ENCODE results near the gene CDV3. TPM values are rescaled to one million over a fixed set of nuclear protein-coding genes. Genes with fewer than 3 reads are reported as not detected.

Gene CDV3
- total RNA-seq, 4 donors from 2014 or later, result 45.3 to 146 (median 79.1) TPM

- Histone ChIP-seq H3K36me3 (no peaks in the 10 kb centered on the region), H3K4me1 (no peaks in the 10 kb centered on the region), H3K27ac (no peak overlapping the region), H3K4me3 (no peak overlapping the region), H3K9me3 (no peaks in the 10 kb centered on the region), H3K27me3 (no peaks in the 10 kb centered on the region)
- intact Hi-C loops (cut with DNase I; ENCODE audit: low total_unique reads), result no loop called here
- DNase-seq, result no peak
- no peak for TF ChIP-seq POLR2A (IDR thresholded peaks at IDR 0.05)
- TF ChIP-seq, protein P1, sequence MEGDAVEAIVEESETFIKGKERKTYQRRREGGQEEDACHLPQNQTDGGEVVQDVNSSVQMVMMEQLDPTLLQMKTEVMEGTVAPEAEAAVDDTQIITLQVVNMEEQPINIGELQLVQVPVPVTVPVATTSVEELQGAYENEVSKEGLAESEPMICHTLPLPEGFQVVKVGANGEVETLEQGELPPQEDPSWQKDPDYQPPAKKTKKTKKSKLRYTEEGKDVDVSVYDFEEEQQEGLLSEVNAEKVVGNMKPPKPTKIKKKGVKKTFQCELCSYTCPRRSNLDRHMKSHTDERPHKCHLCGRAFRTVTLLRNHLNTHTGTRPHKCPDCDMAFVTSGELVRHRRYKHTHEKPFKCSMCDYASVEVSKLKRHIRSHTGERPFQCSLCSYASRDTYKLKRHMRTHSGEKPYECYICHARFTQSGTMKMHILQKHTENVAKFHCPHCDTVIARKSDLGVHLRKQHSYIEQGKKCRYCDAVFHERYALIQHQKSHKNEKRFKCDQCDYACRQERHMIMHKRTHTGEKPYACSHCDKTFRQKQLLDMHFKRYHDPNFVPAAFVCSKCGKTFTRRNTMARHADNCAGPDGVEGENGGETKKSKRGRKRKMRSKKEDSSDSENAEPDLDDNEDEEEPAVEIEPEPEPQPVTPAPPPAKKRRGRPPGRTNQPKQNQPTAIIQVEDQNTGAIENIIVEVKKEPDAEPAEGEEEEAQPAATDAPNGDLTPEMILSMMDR (IDR thresholded peaks at IDR 0.05), result no peak
Observed at GRCh38 chr3:133599280-133599679, 25.8 kb downstream of the CDV3 start.

DNA sequence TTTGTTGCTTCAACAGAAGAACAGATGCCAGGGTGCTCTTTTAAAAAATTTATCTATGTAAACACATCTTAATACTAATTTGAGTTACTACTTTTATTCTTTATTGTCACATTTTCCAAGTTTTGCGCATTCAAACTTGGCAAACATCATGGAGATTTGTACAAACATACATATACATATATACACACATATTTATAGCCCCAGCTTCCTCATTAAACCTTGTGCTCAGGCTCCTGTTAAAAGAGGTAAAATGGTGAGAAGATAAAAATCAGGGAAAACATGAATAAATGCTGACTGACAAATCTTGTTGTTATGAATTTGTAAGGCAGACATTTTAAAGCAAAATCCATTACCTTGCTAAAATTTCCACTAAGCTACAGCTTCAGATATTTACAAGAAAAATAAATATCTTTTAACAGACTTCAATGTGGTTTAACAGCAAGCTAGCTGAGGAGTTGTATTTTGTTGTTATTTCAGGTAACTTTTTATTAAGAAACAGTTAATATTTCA is 27.1 kb downstream of the CDV3 start:
- intact Hi-C loops (cut with DNase I; ENCODE audit: low total_unique reads), result no loop called here
- TF ChIP-seq, protein P1 (IDR thresholded peaks at IDR 0.05), result no peak
- TF ChIP-seq POLR2A (IDR thresholded peaks at IDR 0.05), result no peak
- no peaks in the 10 kb centered on the region for H3K36me3 ChIP-seq
- H3K9me3 ChIP-seq, result no peaks in the 10 kb centered on the region
- H3K27ac ChIP-seq, result no peak overlapping the region
- no peaks in the 10 kb centered on the region for H3K4me1 ChIP-seq
- DNase-seq, result no peak
- no peaks in the 10 kb centered on the region for H3K27me3 ChIP-seq
- no peak overlapping the region for H3K4me3 ChIP-seq

DNA sequence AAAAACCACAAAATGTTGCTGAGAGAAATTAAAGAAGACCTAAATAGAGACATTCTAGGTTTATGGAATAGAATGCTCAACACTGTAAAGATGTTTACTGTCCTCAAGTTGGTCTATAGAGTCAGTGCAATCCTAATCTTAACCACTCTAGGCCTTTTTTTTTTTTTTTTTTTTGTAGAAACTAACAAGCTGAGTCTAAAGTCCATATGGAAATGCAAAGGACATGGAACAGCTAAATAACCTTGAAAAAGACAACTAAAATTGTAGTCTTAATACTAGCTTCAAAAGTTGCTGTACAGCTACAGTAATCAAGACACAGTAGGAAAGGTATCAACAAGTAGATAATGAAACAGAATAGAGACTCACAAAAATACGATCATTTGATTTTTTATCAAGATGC is 32.9 kb downstream of the CDV3 start:
- H3K27ac ChIP-seq, result no peak overlapping the region
- H3K27me3 ChIP-seq, result no peaks in the 10 kb centered on the region
- no peaks in the 10 kb centered on the region for H3K4me1 ChIP-seq
- no peaks in the 10 kb centered on the region for H3K36me3 ChIP-seq
- TF ChIP-seq, protein P1 (IDR thresholded peaks at IDR 0.05), result no peak
- TF ChIP-seq POLR2A (IDR thresholded peaks at IDR 0.05), result no peak
- intact Hi-C loops (cut with DNase I; ENCODE audit: low total_unique reads), result no loop called here
- no peak for DNase-seq
- no peak overlapping the region for H3K4me3 ChIP-seq
- H3K9me3 ChIP-seq, result no peaks in the 10 kb centered on the region

- no peak overlapping the region for H3K4me3 ChIP-seq
- no peak for TF ChIP-seq POLR2A (IDR thresholded peaks at IDR 0.05)
- TF ChIP-seq, protein P1 (IDR thresholded peaks at IDR 0.05), result no peak
- no peaks in the 10 kb centered on the region for H3K9me3 ChIP-seq
- no peaks in the 10 kb centered on the region for H3K36me3 ChIP-seq
- no peak for DNase-seq
- H3K4me1 ChIP-seq, result no peaks in the 10 kb centered on the region
- intact Hi-C loops (cut with DNase I; ENCODE audit: low total_unique reads), result no loop called here
- H3K27me3 ChIP-seq, result no peaks in the 10 kb centered on the region
- no peak overlapping the region for H3K27ac ChIP-seq
Observed at GRCh38 chr3:133606902-133607301, 33.4 kb downstream of the CDV3 start.

GRCh38 chr3:133607816-133608215 is 34.3 kb downstream of the CDV3 start:
- Histone ChIP-seq H3K9me3 (no peaks in the 10 kb centered on the region), H3K36me3 (no peaks in the 10 kb centered on the region), H3K4me1 (no peaks in the 10 kb centered on the region), H3K4me3 (no peak overlapping the region), H3K27ac (no peak overlapping the region), H3K27me3 (no peaks in the 10 kb centered on the region)
- DNase-seq, result no peak
- intact Hi-C loops (cut with DNase I; ENCODE audit: low total_unique reads), result no loop called here
- TF ChIP-seq POLR2A (IDR thresholded peaks at IDR 0.05), result no peak
- TF ChIP-seq, protein P1 (IDR thresholded peaks at IDR 0.05), result no peak

Data from uterus (tissue), 4 donors.